K562 (cell line): ENCODE data around the gene TNFSF13. TPM values are rescaled to one million over a fixed set of nuclear protein-coding genes. Genes with fewer than 3 reads are reported as not detected.

Experiments used
- CCNT2 ChIP-seq: IDR thresholded peaks from 2 replicates; pipeline ENCODE4 v1.6.1; 2011; ENCODE audit warnings: borderline replicate concordance, low read depth, mild to moderate bottlenecking, moderate library complexity, mixed read lengths, low read length; ENCODE audit not compliant: insufficient read length; ENCODE audit errors: extremely low read depth
- CREM ChIP-seq: IDR thresholded peaks from 2 replicates; pipeline ENCODE4 v1.6.1; 2014; ENCODE audit warnings: antibody characterized with exemption, low read depth
- GABPB2 ChIP-seq: fragments of 250-450 bp; sonication (Bioruptor Pico); conservative IDR thresholded peaks from 2 replicates; pipeline ENCODE4 v1.5.1; 2021; ENCODE audit warnings: mild to moderate bottlenecking
- HDAC1 ChIP-seq, 2 experiments: fragments of 450-650 bp; IDR thresholded peaks; 2 replicates each; pipeline ENCODE4 v1.6.1; 2016 to 2017; ENCODE audit warnings: inconsistent platforms in 1 of 2, mild to moderate bottlenecking in 1 of 2, moderate library complexity in 1 of 2
- HNRNPH1 ChIP-seq: fragments of 200-400 bp; formaldehyde crosslinking; optimal IDR thresholded peaks from 2 replicates; pipeline ENCODE3; 2017; ENCODE audit warnings: low read depth, mild to moderate bottlenecking, low read length, moderate library complexity
- HNRNPUL1 ChIP-seq: fragments of 200-400 bp; formaldehyde crosslinking; IDR thresholded peaks from 2 replicates; pipeline ENCODE4 v1.6.1; 2017; ENCODE audit warnings: low read length
- KDM5B ChIP-seq: fragments of 200-600 bp; sonication (generic); IDR thresholded peaks from 2 replicates; pipeline ENCODE4 v1.6.1; 2012; ENCODE audit warnings: low read depth, mild to moderate bottlenecking, moderate library complexity, low read length, control low read depth, inconsistent platforms; ENCODE audit not compliant: insufficient replicate concordance
- PCBP2 ChIP-seq: fragments of 200-400 bp; formaldehyde crosslinking; IDR thresholded peaks from 2 replicates; pipeline ENCODE4 v1.6.1; 2018; ENCODE audit warnings: low read length, low read depth, mild to moderate bottlenecking, moderate library complexity; ENCODE audit not compliant: poor library complexity, severe bottlenecking
- PTBP1 ChIP-seq: fragments of 200-400 bp; formaldehyde crosslinking; IDR thresholded peaks from 2 replicates; pipeline ENCODE4 v1.6.1; 2017; ENCODE audit warnings: low read depth, low read length
- RNF2 ChIP-seq: sonication (generic); IDR thresholded peaks from 2 replicates; pipeline ENCODE4 v1.6.1; 2016
- SAP30 ChIP-seq: fragments of 200-600 bp; sonication (generic); IDR thresholded peaks from 2 replicates; pipeline ENCODE4 v1.6.1; 2012; ENCODE audit warnings: borderline replicate concordance, low read depth, mild to moderate bottlenecking, moderate library complexity, low read length, control low read depth, inconsistent platforms; ENCODE audit not compliant: insufficient read depth, poor library complexity, severe bottlenecking
- SLC30A9 ChIP-seq: fragments of 250-450 bp; sonication (Bioruptor Pico); IDR thresholded peaks from 2 replicates; pipeline ENCODE4 v1.8.0; 2022; ENCODE audit warnings: mild to moderate bottlenecking, moderate library complexity
- SUPT5H ChIP-seq: fragments of 450-650 bp; IDR thresholded peaks from 2 replicates; pipeline ENCODE4 v1.6.1; 2016
- U2AF1 ChIP-seq: fragments of 200-400 bp; formaldehyde crosslinking; optimal IDR thresholded peaks from 2 replicates; pipeline ENCODE3; 2017; ENCODE audit warnings: mild to moderate bottlenecking, low read depth, low read length, moderate library complexity
- ZNF175 ChIP-seq: fragments of 200-800 bp; sonication (Bioruptor generic); IDR thresholded peaks from 2 replicates; pipeline ENCODE4 v1.6.1; 2016; ENCODE audit warnings: low read depth, mild to moderate bottlenecking, missing genetic modification characterization, missing compliant biosample characterization
- ZNF232 ChIP-seq: sonication (generic); formaldehyde crosslinking; IDR thresholded peaks from 2 replicates; pipeline ENCODE4 v1.8.0; 2022; ENCODE audit warnings: mild to moderate bottlenecking, missing genetic modification reagents
- ZSCAN29 ChIP-seq: fragments of 450-650 bp; IDR thresholded peaks from 2 replicates; pipeline ENCODE4 v1.6.1; 2017
- polyA plus RNA-seq, 8 experiments: library from polyadenylated mRNA; depleted of rRNA in 4 of 8; stranded (reverse) in 5 of 8; unstranded in 3 of 8; fragments of >200 nt; fragmentation: Nextera tagmentation in 2 of 8; fragmentation: Illumina TruSeq in 1 of 8; extraction: Ambion mirVana in 2 of 8; extraction: Trizol in 1 of 8; gene quantifications; 2 replicates each; pipeline versions ENCODE4 v1.2.1 to v1.2.3, GENCODE V29; 2011 to 2014; ENCODE audit warnings: inconsistent platforms in 1 of 8, missing spikeins in 1 of 8
- total RNA-seq, 7 experiments: library from RNA; depleted of rRNA in 6 of 7; stranded (reverse); fragments of >200 nt in 6 of 7; fragmentation: Illumina TruSeq in 2 of 7; extraction: Trizol in 2 of 7; gene quantifications; 2 replicates each; pipeline versions ENCODE4 v1.2.1 to v1.2.3, GENCODE V29; 2011 to 2021; ENCODE audit warnings: low replicate concordance in 1 of 7
- TF ChIP-seq, protein P1 (sequence below): fragments of 450-650 bp; IDR thresholded peaks from 2 replicates; pipeline ENCODE4 v1.6.1; 2017; ENCODE audit warnings: antibody characterized with exemption, mild to moderate bottlenecking
- TF ChIP-seq, protein P2 (sequence below): conservative IDR thresholded peaks from 2 replicates; pipeline ENCODE4 v1.6.1; 2011; ENCODE audit warnings: low read depth, mild to moderate bottlenecking, low read length; ENCODE audit not compliant: control insufficient read depth
- TF ChIP-seq, protein P3 (sequence below), 3 experiments: fragments of 200-800 bp in 1 of 3; sonication (Bioruptor generic) in 1 of 3; sonication (generic) in 1 of 3; formaldehyde crosslinking in 1 of 3; IDR thresholded peaks; 2 replicates each; pipeline versions ENCODE4 v1.6.1 to v1.8.0; 2016 to 2022; ENCODE audit warnings: mild to moderate bottlenecking in 2 of 3, missing compliant biosample characterization in 2 of 3, missing genetic modification characterization in 2 of 3, missing genetic modification reagents in 1 of 3

TNFSF13 gene
- total and polyA plus RNA-seq, 9 of the 15 experiments (the other 6 are each of a cell fraction or from before 2014, with no cell fraction given), result 0.04 to 0.51 (median 0.19) TPM; not detected in 1

DNA sequence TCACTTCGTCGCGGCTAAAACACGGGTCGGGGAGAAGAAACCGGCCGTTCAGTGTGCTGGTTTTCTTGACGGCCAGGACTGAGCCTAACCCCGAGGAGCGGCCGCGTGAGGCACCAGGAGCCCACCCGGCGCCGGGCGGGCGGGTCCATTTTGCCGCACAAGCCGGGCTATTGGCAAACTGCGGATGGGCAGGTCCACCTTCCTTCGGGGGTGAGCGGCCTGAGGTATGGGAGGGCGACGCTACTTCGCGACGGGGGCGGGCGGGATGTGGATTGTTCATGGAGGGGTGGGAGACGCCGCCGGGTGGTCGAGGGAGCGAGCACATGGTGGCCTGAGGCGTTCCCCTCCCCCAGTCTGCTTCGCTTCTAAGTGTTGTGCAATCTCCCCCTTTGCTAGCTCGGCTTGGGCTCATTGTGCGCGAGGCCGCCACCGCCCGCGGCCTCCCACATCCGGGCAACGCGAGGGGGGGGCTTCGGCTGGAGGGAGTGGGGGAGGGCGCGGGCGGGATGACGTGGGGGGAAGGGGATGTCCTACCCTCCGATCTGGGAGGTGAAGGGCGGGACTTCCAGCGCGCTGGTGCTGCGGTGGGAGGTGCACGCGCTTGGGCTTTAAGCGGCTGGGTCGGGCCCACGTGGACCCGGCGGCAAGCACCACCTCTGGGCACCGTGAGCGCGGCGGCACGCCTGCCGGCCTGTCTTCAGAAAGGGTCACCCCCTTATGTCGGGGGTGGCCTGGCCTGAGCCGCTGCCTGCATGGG is 15.0 kb downstream of the TNFSF13 start (continued):
- TF ChIP-seq HDAC1 (IDR thresholded peaks at IDR 0.05), result peak in 1 of 2 experiments; percentile 95; a peak in 2 of 4 replicates
- peak; percentile 92 for TF ChIP-seq SAP30
- peak; percentile 59 for TF ChIP-seq HNRNPH1
- TF ChIP-seq, protein P1, sequence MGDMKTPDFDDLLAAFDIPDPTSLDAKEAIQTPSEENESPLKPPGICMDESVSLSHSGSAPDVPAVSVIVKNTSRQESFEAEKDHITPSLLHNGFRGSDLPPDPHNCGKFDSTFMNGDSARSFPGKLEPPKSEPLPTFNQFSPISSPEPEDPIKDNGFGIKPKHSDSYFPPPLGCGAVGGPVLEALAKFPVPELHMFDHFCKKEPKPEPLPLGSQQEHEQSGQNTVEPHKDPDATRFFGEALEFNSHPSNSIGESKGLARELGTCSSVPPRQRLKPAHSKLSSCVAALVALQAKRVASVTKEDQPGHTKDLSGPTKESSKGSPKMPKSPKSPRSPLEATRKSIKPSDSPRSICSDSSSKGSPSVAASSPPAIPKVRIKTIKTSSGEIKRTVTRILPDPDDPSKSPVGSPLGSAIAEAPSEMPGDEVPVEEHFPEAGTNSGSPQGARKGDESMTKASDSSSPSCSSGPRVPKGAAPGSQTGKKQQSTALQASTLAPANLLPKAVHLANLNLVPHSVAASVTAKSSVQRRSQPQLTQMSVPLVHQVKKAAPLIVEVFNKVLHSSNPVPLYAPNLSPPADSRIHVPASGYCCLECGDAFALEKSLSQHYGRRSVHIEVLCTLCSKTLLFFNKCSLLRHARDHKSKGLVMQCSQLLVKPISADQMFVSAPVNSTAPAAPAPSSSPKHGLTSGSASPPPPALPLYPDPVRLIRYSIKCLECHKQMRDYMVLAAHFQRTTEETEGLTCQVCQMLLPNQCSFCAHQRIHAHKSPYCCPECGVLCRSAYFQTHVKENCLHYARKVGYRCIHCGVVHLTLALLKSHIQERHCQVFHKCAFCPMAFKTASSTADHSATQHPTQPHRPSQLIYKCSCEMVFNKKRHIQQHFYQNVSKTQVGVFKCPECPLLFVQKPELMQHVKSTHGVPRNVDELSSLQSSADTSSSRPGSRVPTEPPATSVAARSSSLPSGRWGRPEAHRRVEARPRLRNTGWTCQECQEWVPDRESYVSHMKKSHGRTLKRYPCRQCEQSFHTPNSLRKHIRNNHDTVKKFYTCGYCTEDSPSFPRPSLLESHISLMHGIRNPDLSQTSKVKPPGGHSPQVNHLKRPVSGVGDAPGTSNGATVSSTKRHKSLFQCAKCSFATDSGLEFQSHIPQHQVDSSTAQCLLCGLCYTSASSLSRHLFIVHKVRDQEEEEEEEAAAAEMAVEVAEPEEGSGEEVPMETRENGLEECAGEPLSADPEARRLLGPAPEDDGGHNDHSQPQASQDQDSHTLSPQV, result no peak
- TF ChIP-seq U2AF1, result peak; percentile 37
- TF ChIP-seq PCBP2, result peak; percentile 6
- TF ChIP-seq CCNT2, result peak; percentile 61
- 0 out of 2 replicates have a peak, but pooled peaks have one; percentile 4 for TF ChIP-seq SUPT5H
- peak; percentile 59; the same call in 1 of the 2 replicates for TF ChIP-seq RNF2
- TF ChIP-seq ZNF232 (CRISPR knock-in tag), result no peak
- TF ChIP-seq, protein P2, sequence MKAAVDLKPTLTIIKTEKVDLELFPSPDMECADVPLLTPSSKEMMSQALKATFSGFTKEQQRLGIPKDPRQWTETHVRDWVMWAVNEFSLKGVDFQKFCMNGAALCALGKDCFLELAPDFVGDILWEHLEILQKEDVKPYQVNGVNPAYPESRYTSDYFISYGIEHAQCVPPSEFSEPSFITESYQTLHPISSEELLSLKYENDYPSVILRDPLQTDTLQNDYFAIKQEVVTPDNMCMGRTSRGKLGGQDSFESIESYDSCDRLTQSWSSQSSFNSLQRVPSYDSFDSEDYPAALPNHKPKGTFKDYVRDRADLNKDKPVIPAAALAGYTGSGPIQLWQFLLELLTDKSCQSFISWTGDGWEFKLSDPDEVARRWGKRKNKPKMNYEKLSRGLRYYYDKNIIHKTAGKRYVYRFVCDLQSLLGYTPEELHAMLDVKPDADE, result peak; percentile 45; the same call in 1 of the 2 replicates
- TF ChIP-seq HNRNPUL1, result peak; percentile 74; the same call in 1 of the 2 replicates
- TF ChIP-seq PTBP1, result 0 out of 2 replicates have a peak, but pooled peaks have one; percentile 26
- no peak for TF ChIP-seq GABPB2 (CRISPR knock-in tag)
- 0 out of 2 replicates have a peak, but pooled peaks have one; percentile 32 for TF ChIP-seq ZNF175 (CRISPR knock-in tag)
- no peak for TF ChIP-seq ZSCAN29
- peak; percentile 77 for TF ChIP-seq CREM
- no peak for TF ChIP-seq SLC30A9 (CRISPR knock-in tag)
- TF ChIP-seq, protein P3, sequence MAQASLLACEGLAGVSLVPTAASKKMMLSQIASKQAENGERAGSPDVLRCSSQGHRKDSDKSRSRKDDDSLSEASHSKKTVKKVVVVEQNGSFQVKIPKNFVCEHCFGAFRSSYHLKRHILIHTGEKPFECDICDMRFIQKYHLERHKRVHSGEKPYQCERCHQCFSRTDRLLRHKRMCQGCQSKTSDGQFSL (CRISPR knock-in tag; IDR thresholded peaks at IDR 0.05), result peak; percentile 96
- TF ChIP-seq, protein P3 (tag; IDR thresholded peaks at IDR 0.05), result peak in 1 of 2 experiments; percentile 87; a peak in 1 of 4 replicates
- TF ChIP-seq KDM5B, result peak; percentile 33
